Parathyroid adenoma (tissue), 2 donors: ENCODE data around the gene UBN1.
A peak's percentile ranks its signal among the peaks of the same experiment; 100 is the strongest.

ENCODE experiments used
- H2AFZ ChIP-seq: fragments of 300-600 bp; sonication (generic); one replicate; pipeline ENCODE4 v1.7.0; 2017; ENCODE audit warnings: antibody characterized with exemption, mild to moderate bottlenecking
- H3K27ac ChIP-seq: fragments of 300-600 bp; sonication (generic); one replicate; pipeline ENCODE4 v1.7.0; 2017
- H3K27me3 ChIP-seq: fragments of 300-600 bp; sonication (generic); one replicate; pipeline ENCODE4 v1.7.0; 2017; ENCODE audit warnings: low read length; ENCODE audit not compliant: control insufficient read depth, insufficient read depth
- H3K36me3 ChIP-seq: fragments of 300-600 bp; sonication (generic); one replicate; pipeline ENCODE4 v1.7.0; 2017; ENCODE audit warnings: low read length; ENCODE audit not compliant: control insufficient read depth, insufficient read depth
- H3K4me1 ChIP-seq: fragments of 300-600 bp; sonication (generic); one replicate; pipeline ENCODE4 v1.7.0; 2017; ENCODE audit warnings: control low read depth
- H3K4me2 ChIP-seq: fragments of 300-600 bp; sonication (generic); one replicate; pipeline ENCODE4 v1.7.0; 2017; ENCODE audit warnings: low read length
- H3K4me3 ChIP-seq: fragments of 300-600 bp; sonication (generic); one replicate; pipeline ENCODE4 v1.7.0; 2017; ENCODE audit warnings: low read depth, low read length
- H3K79me2 ChIP-seq: fragments of 300-600 bp; sonication (generic); one replicate; pipeline ENCODE4 v1.7.0; 2017; ENCODE audit warnings: control low read depth
- H3K9ac ChIP-seq: fragments of 300-600 bp; sonication (generic); one replicate; pipeline ENCODE4 v1.7.0; 2017; ENCODE audit warnings: mild to moderate bottlenecking
- H3K9me3 ChIP-seq: fragments of 300-600 bp; sonication (generic); one replicate; pipeline ENCODE4 v1.7.0; 2017; ENCODE audit warnings: low read length; ENCODE audit not compliant: control insufficient read depth
- TF ChIP-seq, protein P1 (sequence below): fragments of 300-600 bp; sonication (generic); IDR thresholded peaks from one replicate; pipeline ENCODE4 v1.7.0; 2017; ENCODE audit warnings: antibody characterized with exemption, mild to moderate bottlenecking
- donor health status: primary hyperparathyroidism.

UBN1 gene

GRCh38 chr16:4830408-4830807, 16.9 kb upstream of the UBN1 start:
- H3K4me3 ChIP-seq, result no peak overlapping the region
- H3K4me1 ChIP-seq, result peaks cover 26% of the 10 kb centered on the region
- no peaks in the 10 kb centered on the region for H3K36me3 ChIP-seq
- H3K79me2 ChIP-seq, result peaks cover 23% of the 10 kb centered on the region
- H3K4me2 ChIP-seq, result no peak overlapping the region
- H3K27me3 ChIP-seq, result no peaks in the 10 kb centered on the region
- no peak overlapping the region for H2AFZ ChIP-seq
- H3K27ac ChIP-seq, result no peak overlapping the region
- no peaks in the 10 kb centered on the region for H3K9me3 ChIP-seq
- no peak overlapping the region for H3K9ac ChIP-seq
- TF ChIP-seq, protein P1, sequence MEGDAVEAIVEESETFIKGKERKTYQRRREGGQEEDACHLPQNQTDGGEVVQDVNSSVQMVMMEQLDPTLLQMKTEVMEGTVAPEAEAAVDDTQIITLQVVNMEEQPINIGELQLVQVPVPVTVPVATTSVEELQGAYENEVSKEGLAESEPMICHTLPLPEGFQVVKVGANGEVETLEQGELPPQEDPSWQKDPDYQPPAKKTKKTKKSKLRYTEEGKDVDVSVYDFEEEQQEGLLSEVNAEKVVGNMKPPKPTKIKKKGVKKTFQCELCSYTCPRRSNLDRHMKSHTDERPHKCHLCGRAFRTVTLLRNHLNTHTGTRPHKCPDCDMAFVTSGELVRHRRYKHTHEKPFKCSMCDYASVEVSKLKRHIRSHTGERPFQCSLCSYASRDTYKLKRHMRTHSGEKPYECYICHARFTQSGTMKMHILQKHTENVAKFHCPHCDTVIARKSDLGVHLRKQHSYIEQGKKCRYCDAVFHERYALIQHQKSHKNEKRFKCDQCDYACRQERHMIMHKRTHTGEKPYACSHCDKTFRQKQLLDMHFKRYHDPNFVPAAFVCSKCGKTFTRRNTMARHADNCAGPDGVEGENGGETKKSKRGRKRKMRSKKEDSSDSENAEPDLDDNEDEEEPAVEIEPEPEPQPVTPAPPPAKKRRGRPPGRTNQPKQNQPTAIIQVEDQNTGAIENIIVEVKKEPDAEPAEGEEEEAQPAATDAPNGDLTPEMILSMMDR, result no peak

- Histone ChIP-seq H3K36me3 (no peaks in the 10 kb centered on the region), H3K79me2 (peaks cover 21% of the 10 kb centered on the region), H3K4me3 (no peak overlapping the region), H2AFZ (no peak overlapping the region), H3K9me3 (no peaks in the 10 kb centered on the region), H3K9ac (no peak overlapping the region), H3K27me3 (no peaks in the 10 kb centered on the region), H3K4me2 (no peak overlapping the region), H3K27ac (no peak overlapping the region), H3K4me1 (peaks cover 26% of the 10 kb centered on the region)
- TF ChIP-seq, protein P1, result no peak
These were observed 15.7 kb upstream of the UBN1 start for GRCh38 chr16:4831616-4832015.

- Histone ChIP-seq H3K27ac (peak overlapping the region; percentile 67), H3K79me2 (peaks cover 16% of the 10 kb centered on the region), H3K4me1 (peaks cover 26% of the 10 kb centered on the region), H2AFZ (no peak overlapping the region), H3K4me2 (peak overlapping the region; percentile 29), H3K9me3 (no peaks in the 10 kb centered on the region), H3K36me3 (no peaks in the 10 kb centered on the region), H3K9ac (no peak overlapping the region), H3K27me3 (no peaks in the 10 kb centered on the region), H3K4me3 (no peak overlapping the region)
- TF ChIP-seq, protein P1, result no peak
These were observed 14.5 kb upstream of the UBN1 start for GRCh38 chr16:4832698-4833343.

DNA sequence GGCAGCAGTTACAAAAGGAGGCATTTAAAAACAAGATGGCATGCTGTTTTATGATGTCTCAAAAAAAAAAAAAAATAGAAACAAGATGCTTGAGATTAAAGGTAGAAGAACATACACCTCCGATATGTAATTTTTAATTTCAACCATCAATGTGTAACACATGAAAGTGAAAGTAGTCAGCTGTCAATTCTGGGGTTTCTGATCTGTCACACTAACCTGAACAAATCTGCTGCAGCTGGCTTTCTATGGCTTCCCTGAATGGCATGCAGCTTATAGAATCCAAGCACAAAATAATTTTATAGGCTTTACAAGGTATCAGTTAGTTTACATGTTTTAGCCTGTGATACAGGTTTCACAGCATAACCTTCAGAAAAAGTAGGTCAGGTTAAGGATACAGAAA, 13.7 kb upstream of the UBN1 start:
- no peaks in the 10 kb centered on the region for H3K27me3 ChIP-seq
- TF ChIP-seq, protein P1, result no peak
- no peak overlapping the region for H3K9ac ChIP-seq
- peaks cover 26% of the 10 kb centered on the region for H3K4me1 ChIP-seq
- peak overlapping the region; percentile 28 for H3K4me2 ChIP-seq
- H2AFZ ChIP-seq, result no peak overlapping the region
- H3K27ac ChIP-seq, result no peak overlapping the region
- H3K36me3 ChIP-seq, result no peaks in the 10 kb centered on the region
- peaks cover 12% of the 10 kb centered on the region for H3K79me2 ChIP-seq
- H3K4me3 ChIP-seq, result peak overlapping the region; percentile 24
- H3K9me3 ChIP-seq, result no peaks in the 10 kb centered on the region

GRCh38 chr16:4836727-4837126, 10.6 kb upstream of the UBN1 start:
- Histone ChIP-seq H2AFZ (no peak overlapping the region), H3K79me2 (peaks cover 6% of the 10 kb centered on the region), H3K27ac (no peak overlapping the region), H3K27me3 (no peaks in the 10 kb centered on the region), H3K9me3 (no peaks in the 10 kb centered on the region), H3K9ac (no peak overlapping the region), H3K4me3 (no peak overlapping the region), H3K4me2 (no peak overlapping the region), H3K4me1 (peaks cover 24% of the 10 kb centered on the region), H3K36me3 (no peaks in the 10 kb centered on the region)
- TF ChIP-seq, protein P1, result no peak
